ENCODE measurements around the gene DIAPH1. TPM values are rescaled to one million over a fixed set of nuclear protein-coding genes. Genes with fewer than 3 reads are reported as not detected.

DIAPH1 gene
- 10 to 100 TPM; 29.5 to 54.9 (median 45.9) TPM for polyA plus RNA-seq (ENCODE audit: low read depth in 6 of 6)

DNA sequence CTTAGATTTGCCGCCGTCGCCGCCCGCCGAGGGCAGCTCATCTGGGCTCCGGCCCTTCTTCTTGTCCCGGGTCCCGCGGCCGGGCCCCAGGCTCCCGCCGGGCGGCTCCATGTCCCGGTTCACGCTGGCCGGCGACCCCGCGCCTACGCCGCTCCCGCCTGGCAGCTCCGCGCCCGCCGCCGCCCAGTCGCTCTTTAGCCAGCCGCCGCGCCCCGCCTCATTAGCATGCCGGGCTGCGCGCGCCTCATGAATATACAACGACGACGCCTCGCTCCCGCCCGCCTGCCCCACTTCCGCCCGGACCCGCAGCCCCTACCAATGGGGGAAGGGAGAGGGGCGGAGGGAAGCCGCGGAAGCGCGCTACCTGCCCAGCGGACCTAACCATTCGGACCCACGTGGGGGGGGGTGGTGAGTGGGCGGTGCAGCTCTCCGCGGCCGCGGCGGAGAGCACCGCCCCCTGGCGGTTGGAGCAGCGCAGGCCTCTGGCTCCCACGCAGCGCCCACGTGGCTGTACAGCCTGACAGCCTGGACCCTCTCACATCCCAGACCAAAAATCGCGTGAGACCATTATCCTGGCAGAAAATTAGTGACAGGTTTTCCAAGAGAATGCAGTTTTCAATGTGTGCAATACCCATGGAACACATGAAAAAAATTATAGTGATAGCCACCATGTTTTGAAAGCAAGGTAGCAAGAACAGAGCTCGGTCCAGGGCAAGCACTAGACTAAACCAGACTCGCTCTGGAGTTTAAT is at the start of gene DIAPH1:
TSS of gene DIAPH1 (minus strand) at position 197 of the 751 bp plus-strand sequence. CDS start at position 111, 86 bp downstream.
- Mint-ChIP-seq H3K36me3 (peaks cover 6 to 26% of the 10 kb centered on the region in 2 donors), H3K9me3 (no peaks in the 10 kb centered on the region), H3K4me3 (peak within 1 kb of the TSS; percentile 91 to 99 (median 98)), H3K27ac (peak within 1 kb of the TSS; percentile 93 to 98 (median 96)), H3K4me1 (peaks cover 44 to 71% (median 48%) of the 10 kb centered on the region in 3 donors), H3K27me3 (no peaks in the 10 kb centered on the region)
- ATAC-seq (ENCODE audit: low read depth in 2 of 2) (peak; percentile 87 to 88), DNase-seq (peak; percentile 98)

DNA sequence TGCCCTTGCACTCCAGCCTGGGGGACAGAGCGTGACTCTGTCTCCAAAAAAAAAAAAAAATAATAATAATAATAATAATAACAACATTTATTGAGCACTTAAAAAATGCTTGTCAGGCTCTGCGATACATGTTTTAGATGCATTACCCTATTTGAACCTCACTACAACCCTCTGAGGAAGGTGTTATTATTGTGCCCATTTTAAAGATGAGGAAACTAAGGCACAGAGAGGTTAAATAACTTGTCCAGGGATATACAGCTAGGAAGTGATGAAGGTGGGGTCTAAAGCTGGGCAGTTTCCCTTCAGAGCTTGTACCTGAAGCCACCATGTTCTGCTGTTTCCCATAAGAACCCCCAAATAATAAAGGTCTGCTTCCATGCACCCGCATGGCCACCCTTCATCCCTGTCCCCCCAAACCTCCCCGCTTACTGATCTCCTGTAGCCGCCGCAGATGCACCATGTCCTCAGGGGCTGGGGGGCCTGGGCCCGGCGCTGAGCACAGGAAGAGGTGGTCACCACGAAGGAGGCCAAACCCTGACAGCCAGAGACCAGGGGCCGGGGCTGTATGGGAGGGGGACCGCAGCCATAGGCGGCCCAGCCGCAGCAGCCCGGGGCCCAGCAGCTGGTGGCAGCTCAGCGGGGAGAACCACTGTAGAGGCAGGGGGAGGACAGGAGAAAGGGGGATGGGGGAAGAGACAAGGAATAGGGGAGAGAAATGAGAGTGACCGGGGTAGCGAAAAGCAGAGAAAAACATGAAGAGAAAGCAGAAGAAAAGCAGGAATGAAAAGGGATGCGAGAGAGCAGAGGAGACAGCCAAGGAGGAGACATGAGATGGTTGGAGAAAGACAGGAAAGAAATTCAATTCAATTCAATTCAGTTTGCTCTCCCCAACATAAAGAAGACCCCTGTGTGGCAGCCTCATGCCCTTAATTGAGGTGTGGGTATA is 47.5 kb upstream of the DIAPH1 start:
- Mint-ChIP-seq H3K36me3 (no peaks in the 10 kb centered on the region), H3K27ac (no peak overlapping the region), H3K27me3 (peaks cover 0 to 14% (median 8%) of the 10 kb centered on the region in 3 donors), H3K9me3 (no peaks in the 10 kb centered on the region), H3K4me1 (peaks cover 4 to 7% (median 6%) of the 10 kb centered on the region in 3 donors), H3K4me3 (no peak overlapping the region)
- DNase-seq (no peak), ATAC-seq (ENCODE audit: low read depth in 2 of 2) (no peak)

DNA sequence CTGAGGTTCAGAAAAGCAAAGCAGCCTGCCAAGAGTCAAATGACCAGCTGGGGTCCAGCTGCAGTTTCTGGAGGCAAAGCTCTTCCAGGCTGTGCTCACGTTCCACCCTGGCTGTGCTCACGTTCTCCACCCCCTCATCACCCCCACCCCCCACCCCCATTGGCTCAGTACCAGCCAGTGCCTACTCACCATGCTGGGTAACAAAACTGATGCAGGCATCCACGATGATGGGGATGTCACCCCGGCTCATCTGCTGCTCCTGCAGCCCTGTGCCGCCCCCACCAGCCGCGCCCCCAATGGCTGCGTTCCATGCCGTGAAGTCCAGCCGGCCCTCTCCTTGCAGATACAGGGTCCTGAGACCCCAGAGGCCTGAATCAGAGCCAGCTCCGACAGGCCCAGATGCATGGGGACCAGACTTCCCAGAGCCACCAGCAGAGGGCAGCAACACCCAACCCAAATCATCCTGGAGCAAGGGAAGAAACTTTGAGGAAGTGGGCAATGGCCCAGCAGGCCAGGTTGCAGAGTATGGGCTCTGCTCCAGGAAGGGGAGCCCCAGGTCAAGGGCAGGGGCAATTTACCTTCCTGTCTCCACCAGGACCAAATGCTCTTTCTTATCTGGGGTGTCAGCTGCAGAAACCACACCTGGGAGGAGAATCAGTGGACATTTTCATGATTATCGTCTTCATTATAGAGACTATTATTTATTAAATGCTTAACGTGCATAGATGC is 46.1 kb upstream of the DIAPH1 start:
- ATAC-seq (ENCODE audit: low read depth in 2 of 2) = peak; percentile 96 to 99
- Mint-ChIP-seq H3K27ac (no peak overlapping the region), H3K9me3 (no peaks in the 10 kb centered on the region), H3K4me1 (peaks cover 4 to 7% (median 6%) of the 10 kb centered on the region in 3 donors), H3K36me3 (no peaks in the 10 kb centered on the region), H3K4me3 (no peak overlapping the region), H3K27me3 (peaks cover 0 to 14% (median 9%) of the 10 kb centered on the region in 3 donors)
- DNase-seq = peak; percentile 73

DNA sequence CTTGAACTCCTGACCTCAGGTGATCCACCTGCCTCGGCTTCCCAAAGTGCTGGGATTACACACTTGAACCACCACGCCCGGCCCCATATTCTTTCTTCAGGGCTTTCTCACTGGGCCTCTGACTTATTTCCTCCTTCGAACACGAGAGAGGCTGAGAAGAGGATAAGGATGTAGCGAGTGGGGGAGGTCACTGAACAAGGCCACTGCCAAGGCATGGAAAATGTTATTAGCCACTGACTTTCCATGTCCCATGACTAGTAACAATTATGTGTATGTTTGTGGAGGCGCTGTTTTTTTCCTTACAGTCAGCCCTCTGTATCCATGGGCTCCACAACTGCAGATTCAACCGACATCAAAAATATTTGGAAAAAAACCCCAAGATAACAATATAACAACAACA is 44.7 kb upstream of the DIAPH1 start:
- DNase-seq = no peak
- Mint-ChIP-seq H3K27me3 (peaks cover 0 to 21% (median 15%) of the 10 kb centered on the region in 3 donors), H3K9me3 (peaks cover 0 to 3% (median 0%) of the 10 kb centered on the region in 7 donors), H3K27ac (no peak overlapping the region), H3K4me3 (no peak overlapping the region), H3K4me1 (peaks cover 4 to 7% (median 6%) of the 10 kb centered on the region in 3 donors), H3K36me3 (peaks cover 0 to 8% of the 10 kb centered on the region in 2 donors)
- ATAC-seq (ENCODE audit: low read depth in 2 of 2) = no peak

DNA sequence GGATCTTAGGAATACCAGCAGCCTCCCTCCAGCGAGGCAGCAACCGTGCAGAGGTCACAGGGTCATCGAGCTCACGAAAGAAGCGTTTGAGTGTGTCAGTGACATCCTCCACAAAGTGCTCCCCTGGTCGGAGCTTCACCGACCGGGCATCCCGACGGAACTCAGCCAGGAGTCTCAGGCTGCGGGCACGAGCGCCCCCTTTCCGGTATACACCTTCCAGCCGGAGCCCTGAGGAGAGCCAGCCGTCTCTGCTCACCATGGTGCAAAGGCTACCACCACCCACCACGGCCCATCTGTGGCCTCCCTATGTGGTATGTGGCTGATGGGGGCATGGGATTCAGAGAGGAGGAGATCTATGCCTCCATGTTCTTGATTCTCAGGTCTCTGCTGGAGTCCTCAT is 43.2 kb upstream of the DIAPH1 start:
- H3K4me1 Mint-ChIP-seq = peaks cover 4 to 7% (median 6%) of the 10 kb centered on the region in 3 donors
- no peak overlapping the region for H3K4me3 Mint-ChIP-seq
- peaks cover 0 to 8% of the 10 kb centered on the region in 2 donors for H3K36me3 Mint-ChIP-seq
- DNase-seq = no peak
- peaks cover 0 to 3% (median 0%) of the 10 kb centered on the region in 7 donors for H3K9me3 Mint-ChIP-seq
- peaks cover 11 to 35% (median 20%) of the 10 kb centered on the region in 3 donors for H3K27me3 Mint-ChIP-seq
- ATAC-seq (ENCODE audit: low read depth in 2 of 2) = no peak
- H3K27ac Mint-ChIP-seq = no peak overlapping the region

DNA sequence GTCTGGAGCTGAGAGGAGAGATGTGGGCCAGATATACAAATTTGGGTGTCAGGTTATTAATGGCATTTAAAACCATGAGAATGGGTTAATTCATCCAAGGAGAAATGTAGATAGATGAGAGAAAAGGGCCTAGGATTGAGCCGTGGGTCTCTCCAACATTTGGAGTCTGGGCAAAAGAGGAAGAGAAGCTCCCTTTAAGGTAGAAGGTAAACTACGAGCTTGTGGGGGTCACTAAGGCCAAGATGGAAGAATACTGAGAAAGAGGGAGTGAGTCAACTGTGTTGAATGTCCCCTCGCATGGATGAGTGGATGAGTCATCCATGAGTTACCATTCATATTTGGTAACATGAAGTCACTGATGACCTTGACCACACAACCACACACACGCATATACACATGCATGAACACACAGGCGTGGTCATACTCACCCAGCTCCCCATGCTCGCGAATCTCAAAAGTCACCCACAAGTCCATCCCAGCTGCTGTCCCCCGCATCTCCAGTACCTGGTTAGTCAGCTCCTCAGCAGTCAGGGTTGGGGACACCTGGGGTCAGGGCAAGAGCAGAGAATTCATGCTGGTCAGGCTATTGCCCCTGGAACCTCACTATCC is 39.2 kb upstream of the DIAPH1 start:
- DNase-seq (no peak), ATAC-seq (ENCODE audit: low read depth in 2 of 2) (no peak)
- no peak overlapping the region for H3K27ac Mint-ChIP-seq
- peaks cover 30 to 54% (median 32%) of the 10 kb centered on the region in 3 donors for H3K27me3 Mint-ChIP-seq
- H3K4me1 Mint-ChIP-seq = peaks cover 0 to 4% (median 0%) of the 10 kb centered on the region in 3 donors
- peaks cover 0 to 8% of the 10 kb centered on the region in 2 donors for H3K36me3 Mint-ChIP-seq
- H3K4me3 Mint-ChIP-seq = no peak overlapping the region
- H3K9me3 Mint-ChIP-seq = peaks cover 0 to 3% (median 0%) of the 10 kb centered on the region in 7 donors

DNA sequence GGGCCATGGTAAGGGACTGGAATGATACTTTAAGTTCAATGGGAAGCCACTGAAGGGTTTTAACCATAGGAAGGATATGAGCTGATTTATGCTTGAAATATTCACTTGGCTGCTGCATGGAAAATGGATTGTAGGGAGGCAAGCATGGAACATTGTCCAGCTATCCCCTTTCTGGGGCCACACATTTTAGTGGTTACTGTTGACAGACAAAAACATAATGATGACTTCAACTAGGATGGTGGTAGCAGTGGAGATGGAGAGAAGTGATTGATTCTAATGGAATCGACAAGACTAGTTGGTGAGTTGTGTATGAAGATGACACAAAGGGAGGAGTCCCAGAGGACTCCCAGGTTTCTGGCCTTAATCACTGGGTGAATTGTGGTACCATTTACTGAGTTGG is 38.6 kb upstream of the DIAPH1 start:
- peaks cover 3 to 8% (median 5%) of the 10 kb centered on the region in 3 donors for H3K4me1 Mint-ChIP-seq
- DNase-seq (no peak), ATAC-seq (ENCODE audit: low read depth in 2 of 2) (no peak)
- H3K27me3 Mint-ChIP-seq = peaks cover 29 to 51% (median 32%) of the 10 kb centered on the region in 3 donors
- H3K9me3 Mint-ChIP-seq = peaks cover 0 to 3% (median 0%) of the 10 kb centered on the region in 7 donors
- no peak overlapping the region for H3K4me3 Mint-ChIP-seq
- peak overlapping the region in 1 of 6 donors; percentile 14 for H3K27ac Mint-ChIP-seq
- peaks cover 0 to 8% of the 10 kb centered on the region in 2 donors for H3K36me3 Mint-ChIP-seq

DNA sequence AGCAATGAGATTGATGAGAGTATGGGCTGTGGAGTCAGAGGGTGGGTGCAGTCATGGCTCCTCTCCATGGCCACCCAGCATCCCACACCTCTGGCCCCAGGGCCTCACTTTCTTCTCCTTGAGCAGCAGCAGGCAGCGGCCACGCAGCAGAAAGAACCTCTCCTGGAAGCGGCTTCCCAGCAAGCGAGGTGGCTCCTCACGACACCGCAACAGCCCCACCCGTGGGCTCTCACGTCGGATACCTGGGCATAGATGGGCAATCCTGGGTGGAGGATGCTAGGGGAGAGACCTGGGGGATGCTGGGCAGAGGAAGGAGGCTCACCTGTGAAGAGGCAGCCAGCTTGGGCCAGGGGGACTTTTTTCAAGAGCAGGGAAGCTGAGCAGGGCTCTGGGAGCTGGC is 37.6 kb upstream of the DIAPH1 start:
- Mint-ChIP-seq H3K9me3 (peaks cover 0 to 3% (median 0%) of the 10 kb centered on the region in 7 donors), H3K27ac (peak overlapping the region in 1 of 6 donors; percentile 73), H3K36me3 (peaks cover 0 to 8% of the 10 kb centered on the region in 2 donors), H3K4me1 (peaks cover 12 to 17% (median 15%) of the 10 kb centered on the region in 3 donors), H3K27me3 (peaks cover 27 to 46% (median 32%) of the 10 kb centered on the region in 3 donors), H3K4me3 (peak overlapping the region in 1 of 8 donors; percentile 11)
- DNase-seq = no peak
- no peak for ATAC-seq (ENCODE audit: low read depth in 2 of 2)

DNA sequence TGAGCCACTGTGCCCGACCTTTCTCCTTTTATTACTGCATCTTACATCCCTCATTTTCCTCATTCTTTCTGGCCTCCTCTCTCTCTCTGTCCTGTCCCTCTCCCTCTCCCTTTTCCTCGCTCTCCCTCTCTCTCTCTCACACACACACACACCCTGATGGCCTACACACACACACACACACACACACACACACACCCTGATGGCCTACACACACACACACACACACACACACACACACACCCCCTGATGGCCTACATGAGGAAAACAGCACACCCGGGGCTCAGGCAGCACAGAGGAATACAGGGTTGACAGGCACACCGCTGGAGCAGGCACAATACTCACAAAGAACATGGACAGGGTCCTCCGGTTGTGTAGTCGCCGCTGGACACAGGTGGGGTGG is 36.2 kb upstream of the DIAPH1 start:
- H3K36me3 Mint-ChIP-seq = peaks cover 0 to 8% of the 10 kb centered on the region in 2 donors
- peaks cover 24 to 30% (median 29%) of the 10 kb centered on the region in 3 donors for H3K4me1 Mint-ChIP-seq

DNA sequence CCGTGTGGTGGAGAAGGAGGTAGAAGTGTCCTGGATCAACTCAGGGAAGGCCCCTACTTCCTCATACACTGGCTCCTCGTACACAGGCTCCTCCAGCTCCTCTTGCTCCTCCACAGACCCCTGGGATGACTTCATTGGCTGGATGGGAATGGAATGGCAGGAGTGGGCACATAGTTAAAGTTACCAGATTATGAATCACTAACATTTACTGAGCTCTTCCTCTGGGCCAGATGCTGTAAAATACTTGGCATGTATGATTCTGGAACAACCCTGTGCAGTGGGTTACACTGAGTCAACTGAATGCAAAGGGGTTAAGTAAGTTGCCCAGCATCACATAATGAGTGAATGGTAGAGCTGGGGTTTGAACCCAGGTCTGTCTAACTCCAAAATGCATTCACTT is 35.5 kb upstream of the DIAPH1 start:
- Mint-ChIP-seq H3K27ac (no peak overlapping the region), H3K4me1 (peaks cover 32 to 36% (median 35%) of the 10 kb centered on the region in 3 donors), H3K9me3 (peaks cover 0 to 3% (median 0%) of the 10 kb centered on the region in 7 donors), H3K36me3 (peaks cover 0 to 3% of the 10 kb centered on the region in 2 donors), H3K27me3 (peaks cover 20 to 39% (median 32%) of the 10 kb centered on the region in 3 donors), H3K4me3 (peak overlapping the region in 2 of 8 donors; percentile 12 to 17)
- DNase-seq (no peak), ATAC-seq (ENCODE audit: low read depth in 2 of 2) (no peak)

More for the DNA sequence above, 36.2 kb upstream of the DIAPH1 start:
- Mint-ChIP-seq H3K27me3 (peaks cover 27 to 45% (median 32%) of the 10 kb centered on the region in 3 donors), H3K9me3 (peaks cover 0 to 5% (median 0%) of the 10 kb centered on the region in 7 donors), H3K4me3 (no peak overlapping the region), H3K27ac (no peak overlapping the region)
- ATAC-seq (ENCODE audit: low read depth in 2 of 2) (no peak), DNase-seq (no peak)

DNA sequence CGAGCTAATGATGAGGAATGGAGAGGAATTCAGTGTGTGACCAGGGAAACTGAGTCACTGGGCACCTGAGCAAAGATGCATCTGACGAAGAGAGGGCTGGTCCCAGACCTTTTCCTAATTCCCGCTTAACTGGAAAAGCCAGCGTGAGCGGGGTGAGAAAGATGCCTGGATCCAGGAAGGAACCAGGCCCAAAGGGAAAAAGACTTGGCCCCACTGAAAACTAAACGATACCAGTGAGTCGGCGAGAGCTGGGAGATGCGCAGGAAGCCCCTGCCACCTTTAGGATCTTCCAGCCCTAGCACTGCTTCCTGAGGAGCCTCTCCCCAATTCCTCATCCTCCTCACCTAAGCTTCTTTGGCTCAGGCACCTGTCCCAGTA is 32.9 kb upstream of the DIAPH1 start:
- peaks cover 2 to 4% of the 10 kb centered on the region in 2 donors for H3K36me3 Mint-ChIP-seq
- no peak for ATAC-seq (ENCODE audit: low read depth in 2 of 2)
- peaks cover 7 to 18% (median 17%) of the 10 kb centered on the region in 3 donors for H3K27me3 Mint-ChIP-seq

More for the DNA sequence above, 32.9 kb upstream of the DIAPH1 start:
- Mint-ChIP-seq H3K27ac (peak overlapping the region in 5 of 6 donors; percentile 91 to 98 (median 98)), H3K9me3 (peaks cover 0 to 2% (median 0%) of the 10 kb centered on the region in 7 donors), H3K4me1 (peaks cover 36 to 49% (median 37%) of the 10 kb centered on the region in 3 donors), H3K4me3 (peak overlapping the region; percentile 90 to 98 (median 95))
- DNase-seq = no peak

Data from naive B cell (primary cell).